ENCODE results near the gene PDLIM5. TPM values are rescaled to one million over a fixed set of nuclear protein-coding genes. Genes with fewer than 3 reads are reported as not detected.

Gene PDLIM5
- polyA plus RNA-seq, 3 donors, result 37.8 to 63.6 (median 50.9) TPM

- DNase-seq, result no peak
Observed at GRCh38 chr4:94691552-94691951, 239.8 kb downstream of the PDLIM5 start.

DNA sequence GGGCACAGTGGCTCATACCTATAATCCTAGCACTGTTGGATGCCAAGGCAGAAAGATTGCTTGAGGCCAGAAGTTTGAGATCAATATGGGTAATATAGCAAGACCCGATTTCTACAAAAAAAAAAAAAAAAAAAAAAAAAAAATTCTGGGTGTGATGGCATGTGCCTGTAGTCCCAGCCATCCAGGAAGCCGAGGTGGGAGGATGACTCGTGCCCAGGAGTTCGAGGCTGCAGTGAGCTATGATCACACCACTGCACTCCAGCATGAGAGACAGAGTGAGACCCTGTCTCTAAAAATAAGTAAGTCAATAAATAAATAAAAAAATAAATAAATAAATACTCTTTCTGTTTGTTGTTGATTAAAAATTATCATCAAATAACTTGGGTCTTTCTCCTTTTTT lies 243.6 kb downstream of the PDLIM5 start:
- DNase-seq, result no peak

- no peak for DNase-seq
Observed at GRCh38 chr4:94698187-94698586, 246.4 kb downstream of the PDLIM5 start.

- no peak for DNase-seq
Observed at GRCh38 chr4:94700298-94700697, 248.6 kb downstream of the PDLIM5 start.

GRCh38 chr4:94701631-94702300 lies 250.0 kb downstream of the PDLIM5 start:
- no peak for DNase-seq

DNA sequence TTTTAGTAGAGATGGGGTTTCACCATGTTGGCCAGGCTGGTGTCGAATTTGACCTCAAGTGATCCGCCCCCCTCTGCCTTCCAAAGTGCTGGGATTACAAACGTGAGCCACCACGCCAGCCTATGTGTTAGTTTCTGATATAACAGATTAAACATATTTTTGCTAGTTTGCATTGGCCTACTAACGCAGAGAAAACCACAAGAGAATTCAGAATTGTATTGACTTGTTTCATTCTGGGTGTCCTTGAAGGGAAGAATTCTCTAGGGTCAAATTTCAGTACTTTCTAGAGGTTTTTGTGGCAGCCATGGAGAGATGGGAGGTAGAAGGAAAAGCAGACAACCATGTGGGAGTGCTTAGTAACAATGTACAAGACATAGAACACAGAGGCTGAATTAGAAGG lies 259.9 kb downstream of the PDLIM5 start:
- DNase-seq, result no peak

DNA sequence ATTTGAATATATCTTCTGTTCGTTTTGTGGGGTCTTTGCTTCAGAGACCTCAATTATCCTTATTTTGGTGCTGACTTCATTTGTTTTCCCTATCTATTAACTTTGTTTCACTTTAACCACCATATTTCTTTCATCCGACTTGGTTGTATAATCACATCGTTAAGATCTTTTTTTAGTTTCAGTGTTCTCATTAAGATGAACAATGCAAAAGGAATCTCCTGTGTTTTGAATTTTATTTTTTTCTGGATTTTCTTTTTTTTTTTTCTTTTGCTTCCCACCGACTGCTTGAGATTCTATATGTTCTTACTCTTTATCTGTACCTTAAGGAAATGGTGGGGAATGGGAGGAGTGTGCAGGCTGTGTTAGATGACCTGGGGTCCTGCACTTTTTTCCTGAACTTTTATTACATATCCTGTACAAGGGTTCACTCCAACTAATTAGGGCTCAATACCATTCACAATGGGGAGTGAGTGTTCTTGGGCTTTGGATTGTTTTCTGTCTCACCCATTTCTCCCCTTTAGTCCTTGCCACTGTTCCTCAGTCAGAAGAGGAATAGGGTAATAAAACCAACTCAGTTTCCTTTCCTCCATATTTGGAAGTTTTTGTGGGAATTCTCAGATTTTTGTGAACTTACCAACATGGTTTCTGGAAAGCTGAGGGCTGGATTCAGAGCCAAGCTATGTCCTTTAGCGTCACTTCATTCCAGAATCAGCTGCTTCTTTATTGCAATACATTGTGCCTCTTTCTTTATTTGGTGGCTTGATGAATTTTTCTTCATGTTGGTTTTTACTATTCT lies 262.8 kb downstream of the PDLIM5 start:
- DNase-seq, result no peak

- DNase-seq, result no peak
Observed at GRCh38 chr4:94715726-94716125, 264.0 kb downstream of the PDLIM5 start.

Other genes starting within 250 kb of the PDLIM5 start
- gene SMARCAD1, start 244.1 kb upstream of the PDLIM5 start, polyA plus RNA-seq (ENCODE audit: insufficient read length in 3 of 3), result 10 to 100 TPM; 52.8 to 62.3 (median 57.6) TPM
- gene HPGDS, start 109.1 kb upstream of the PDLIM5 start, polyA plus RNA-seq (ENCODE audit: insufficient read length in 3 of 3), result 1 to 10 TPM; 2.9 to 5.0 (median 4.4) TPM